HG03025 (cell line): ENCODE data around the gene TRPT1.

Experiments
- ATAC-seq: cut with Tn5 transposase; IDR thresholded peaks from one replicate; pipeline ENCODE4 v1.9.1; 2021; ENCODE audit warnings: mild to moderate bottlenecking, moderate library complexity; ENCODE audit not compliant: unreplicated experiment, low FRiP score

Gene TRPT1

GRCh38 chr11:64245797-64246620 is 20.0 kb upstream of the TRPT1 start:
- ATAC-seq, result no peak

- no peak for ATAC-seq
Measured at GRCh38 chr11:64245401-64245796, 19.4 kb upstream of the TRPT1 start.

GRCh38 chr11:64244966-64245365 is 19.0 kb upstream of the TRPT1 start:
- no peak for ATAC-seq

GRCh38 chr11:64244107-64244506 is 18.1 kb upstream of the TRPT1 start:
- ATAC-seq, result no peak

- ATAC-seq, result no peak
Measured at GRCh38 chr11:64243236-64243854, 17.4 kb upstream of the TRPT1 start.

- ATAC-seq, result peak; percentile 45
Measured at GRCh38 chr11:64241491-64242374, 15.7 kb upstream of the TRPT1 start.

- ATAC-seq, result peak; percentile 39
Measured at GRCh38 chr11:64241241-64241490, 15.2 kb upstream of the TRPT1 start.

- peak; percentile 53 for ATAC-seq
Measured at GRCh38 chr11:64240435-64241240, 14.7 kb upstream of the TRPT1 start, which contains the start of gene FKBP2. Gene FKBP2, plus strand, starts transcription at chr11:64241095. Its CDS starts 1,293 bp downstream, at chr11:64242388.

GRCh38 chr11:64239662-64240434 is 13.9 kb upstream of the TRPT1 start:
- ATAC-seq, result no peak

- ATAC-seq, result no peak
Measured at GRCh38 chr11:64238999-64239398, 13.0 kb upstream of the TRPT1 start.

- ATAC-seq, result no peak
Measured at GRCh38 chr11:64238076-64238475, 12.1 kb upstream of the TRPT1 start.

- no peak for ATAC-seq
Measured at GRCh38 chr11:64237484-64237951, 11.5 kb upstream of the TRPT1 start.

- no peak for ATAC-seq
Measured at GRCh38 chr11:64235437-64236161, 9.6 kb upstream of the TRPT1 start.

- ATAC-seq, result no peak
Measured at GRCh38 chr11:64234647-64235379, 8.8 kb upstream of the TRPT1 start.

- no peak for ATAC-seq
Measured at GRCh38 chr11:64233913-64234586, 8.1 kb upstream of the TRPT1 start, which contains the start of gene VEGFB. Gene VEGFB, plus strand, starts transcription at chr11:64234584. Its CDS starts 250 bp downstream, at chr11:64234834.

- no peak for ATAC-seq
Measured at GRCh38 chr11:64232967-64233315, 7.0 kb upstream of the TRPT1 start.

- ATAC-seq, result no peak
Measured at GRCh38 chr11:64232182-64232966, 6.4 kb upstream of the TRPT1 start.
